ENCODE data around the gene JAZF1. TPM values are rescaled to one million over a fixed set of nuclear protein-coding genes. Genes with fewer than 3 reads are reported as not detected.

The JAZF1 gene
- total RNA-seq, 1 experiment from 2014 or later = 9.1 TPM

- no peak overlapping the region for H3T11ph ChIP-seq (ENCODE audit: low read length)
- no peak overlapping the region for H3K18ac ChIP-seq (ENCODE audit: insufficient read length, low read depth, low read length)
- no peaks in the 10 kb centered on the region; a peak in 1 of 7 replicates for H3K36me3 Mint-ChIP-seq (ENCODE audit: insufficient read depth in 1 of 3, low read depth in 3 of 3)
- no peaks in the 10 kb centered on the region for H3K79me2 ChIP-seq (ENCODE audit: insufficient read depth, low read length)
- H3K23ac ChIP-seq (ENCODE audit: insufficient read length, low read depth, low read length) = no peak overlapping the region
- no peak overlapping the region for H4K8ac ChIP-seq (replicated peaks; ENCODE audit: insufficient read length, low read depth, low read length)
- H3K9me3 Mint-ChIP-seq = no peaks in the 10 kb centered on the region
- no peak overlapping the region for H4K5ac ChIP-seq (ENCODE audit: insufficient read length, low read depth, low read length)
- no peak overlapping the region for H3K27ac ChIP-seq (ENCODE audit: insufficient read length, low read depth, low read length)
- H3K4me2 ChIP-seq (ENCODE audit: insufficient read depth, insufficient read length, low read length) = no peak overlapping the region
- H3K9me3 ChIP-seq (ENCODE audit: control insufficient read depth, low read depth, low read length) = no peaks in the 10 kb centered on the region
- no peaks in the 10 kb centered on the region for H3K27me3 ChIP-seq (ENCODE audit: insufficient read depth, low read length)
- no peak overlapping the region for H4K91ac ChIP-seq (ENCODE audit: insufficient read length, low read depth, low read length)
- H3K56ac ChIP-seq (ENCODE audit: insufficient read length, low read depth, low read length) = no peak overlapping the region
- no peak overlapping the region for H2BK15ac ChIP-seq (ENCODE audit: low read depth, low read length)
- WGBS (ENCODE audit: extremely low coverage, insufficient read length, low lambda C conversion rate) = no CpG with 5 or more reads among the region's 8 CpGs
- H3K4ac ChIP-seq (ENCODE audit: low read depth, low read length) = no peak overlapping the region
- H3K79me1 ChIP-seq (ENCODE audit: insufficient read depth, low read depth, low read length, poor library complexity, severe bottlenecking) = no peaks in the 10 kb centered on the region
- H2BK5ac ChIP-seq (ENCODE audit: insufficient read length, low read length) = no peak overlapping the region
- no peak overlapping the region for H3K9ac ChIP-seq (ENCODE audit: extremely low read depth, insufficient read length, low read length)
- H4K20me1 ChIP-seq (ENCODE audit: control insufficient read depth, insufficient read depth, insufficient read length) = no peaks in the 10 kb centered on the region
- H3K14ac ChIP-seq (ENCODE audit: insufficient read depth, low read length) = no peak overlapping the region
- H2AK5ac ChIP-seq (ENCODE audit: insufficient read length, low read length) = no peak overlapping the region
- no peak for TF ChIP-seq CTCF (conservative IDR thresholded peaks at IDR 0.05)
- no peak overlapping the region for H2BK12ac ChIP-seq (ENCODE audit: insufficient read length, low read depth, low read length)
- H2BK120ac ChIP-seq (ENCODE audit: low read depth, low read length, poor library complexity, severe bottlenecking) = no peak overlapping the region
- no peak overlapping the region for H3K4me3 Mint-ChIP-seq
- H3K4me1 ChIP-seq (ENCODE audit: insufficient read depth, low read length) = no peaks in the 10 kb centered on the region
- H2AFZ ChIP-seq (ENCODE audit: low read length) = no peak overlapping the region
- H3K27me3 Mint-ChIP-seq (ENCODE audit: low read depth) = no peaks in the 10 kb centered on the region
- no peak for DNase-seq
- H3K27ac Mint-ChIP-seq = peak overlapping the region in 1 of 3 experiments; percentile 15; a peak in 1 of 7 replicates
- H3K23me2 ChIP-seq (ENCODE audit: insufficient read length, low read depth, low read length, poor library complexity, severe bottlenecking) = no peaks in the 10 kb centered on the region
- H2BK20ac ChIP-seq (ENCODE audit: low read depth, low read length, poor library complexity, severe bottlenecking) = no peak overlapping the region
- peaks cover 6 to 7% of the 10 kb centered on the region in 2 experiments; a peak in 3 of 4 replicates for H3K4me1 Mint-ChIP-seq
Measured at GRCh38 chr7:27942711-27943110, 237.9 kb downstream of the JAZF1 start.
